MM.1S (cell line): Measurements from ENCODE around the gene CCSER2.

Experiments used
- DNase-seq: peaks from one replicate; pipeline ENCODE4 v3.0.0-alpha.2; 2015
- H2AFZ ChIP-seq: fragments of 300-600 bp; sonication (generic); 2 replicates; pipeline ENCODE4 v1.6.0; 2016; ENCODE audit warnings: antibody characterized with exemption, low read length
- H3F3A ChIP-seq: fragments of 300-600 bp; sonication (generic); 2 replicates; pipeline ENCODE4 v1.6.1; 2016; ENCODE audit warnings: mild to moderate bottlenecking, antibody characterized with exemption, low read length, moderate library complexity, mixed read lengths; ENCODE audit not compliant: insufficient read depth
- H3K27ac ChIP-seq: fragments of 300-600 bp; sonication (generic); 2 replicates; pipeline ENCODE4 v1.5.1; 2016; ENCODE audit warnings: mild to moderate bottlenecking, low read length
- H3K27me3 ChIP-seq: fragments of 300-600 bp; sonication (generic); replicated peaks from 2 replicates; pipeline ENCODE4 v1.6.0; 2016; ENCODE audit warnings: low read length; ENCODE audit not compliant: insufficient read depth
- H3K36me3 ChIP-seq: fragments of 300-600 bp; sonication (generic); replicated peaks from 2 replicates; pipeline ENCODE4 v1.6.1; 2016; ENCODE audit warnings: mild to moderate bottlenecking, low read length, mixed read lengths; ENCODE audit not compliant: insufficient read depth
- H3K4me1 ChIP-seq: fragments of 300-600 bp; sonication (generic); 2 replicates; pipeline ENCODE4 v1.6.1; 2016; ENCODE audit warnings: low read length, mixed read lengths
- H3K4me2 ChIP-seq: fragments of 300-600 bp; sonication (generic); 2 replicates; pipeline ENCODE4 v1.6.0; 2016; ENCODE audit warnings: low read depth, low read length
- H3K4me3 ChIP-seq: fragments of 300-600 bp; sonication (generic); 2 replicates; pipeline ENCODE4 v1.5.1; 2016; ENCODE audit warnings: low read length, mixed read lengths
- H3K79me2 ChIP-seq: fragments of 300-600 bp; sonication (generic); 2 replicates; pipeline ENCODE4 v1.6.1; 2016; ENCODE audit warnings: mixed run types, low read length, mixed read lengths
- H3K9ac ChIP-seq: fragments of 300-600 bp; sonication (generic); 2 replicates; pipeline ENCODE4 v1.6.1; 2016; ENCODE audit warnings: low read length, mixed read lengths
- H3K9me2 ChIP-seq: fragments of 300-600 bp; sonication (generic); replicated peaks from 2 replicates; pipeline ENCODE4 v1.6.1; 2016; ENCODE audit warnings: mild to moderate bottlenecking, low read length, mixed read lengths; ENCODE audit not compliant: insufficient read depth
- H3K9me3 ChIP-seq: fragments of 300-600 bp; sonication (generic); replicated peaks from 2 replicates; pipeline ENCODE4 v1.6.1; 2016; ENCODE audit warnings: mild to moderate bottlenecking, low read length, mixed read lengths; ENCODE audit not compliant: insufficient read depth
- H4K20me1 ChIP-seq: fragments of 300-600 bp; sonication (generic); 2 replicates; pipeline ENCODE4 v1.6.1; 2016; ENCODE audit warnings: mild to moderate bottlenecking, low read length, moderate library complexity, mixed read lengths; ENCODE audit not compliant: insufficient read depth
- CTCF ChIP-seq: fragments of 300-600 bp; sonication (generic); IDR thresholded peaks from 2 replicates; pipeline ENCODE4 v1.5.1; 2016; ENCODE audit warnings: antibody characterized with exemption, low read length, mixed read lengths
- EZH2 ChIP-seq: fragments of 300-600 bp; sonication (generic); optimal IDR thresholded peaks from 2 replicates; pipeline ENCODE3; 2017; ENCODE audit warnings: low read depth, mild to moderate bottlenecking, antibody characterized with exemption, low read length, mixed read lengths
- EZH2phosphoT487 ChIP-seq: fragments of 300-600 bp; sonication (generic); IDR thresholded peaks from 2 replicates; pipeline ENCODE4 v1.6.1; 2018; ENCODE audit warnings: antibody characterized with exemption, low read length

CCSER2 gene

GRCh38 chr10:84391326-84391725, 62.9 kb downstream of the CCSER2 start:
- Histone ChIP-seq H2AFZ (no peak overlapping the region), H3K79me2 (no peaks in the 10 kb centered on the region), H3K36me3 (no peaks in the 10 kb centered on the region), H3K27me3 (no peaks in the 10 kb centered on the region), H3K4me1 (no peaks in the 10 kb centered on the region), H3K9me2 (no peaks in the 10 kb centered on the region), H3F3A (no peaks in the 10 kb centered on the region), H3K4me3 (no peak overlapping the region), H3K9ac (no peak overlapping the region), H3K4me2 (no peak overlapping the region), H4K20me1 (no peaks in the 10 kb centered on the region), H3K9me3 (no peaks in the 10 kb centered on the region), H3K27ac (no peak overlapping the region)
- no peak for DNase-seq
- TF ChIP-seq CTCF (no peak), EZH2phosphoT487 (no peak), EZH2 (no peak)

GRCh38 chr10:84392181-84392580, 63.8 kb downstream of the CCSER2 start:
- no peaks in the 10 kb centered on the region for H4K20me1 ChIP-seq
- TF ChIP-seq EZH2 (no peak), CTCF (no peak), EZH2phosphoT487 (no peak)
- no peaks in the 10 kb centered on the region for H3K9me3 ChIP-seq
- H3K36me3 ChIP-seq = no peaks in the 10 kb centered on the region
- H3K4me1 ChIP-seq = peaks cover 5% of the 10 kb centered on the region; the same call in 1 of the 2 replicates
- H3K27ac ChIP-seq = no peak overlapping the region
- no peak overlapping the region for H2AFZ ChIP-seq
- H3K27me3 ChIP-seq = no peaks in the 10 kb centered on the region
- no peak overlapping the region for H3K4me3 ChIP-seq
- no peak for DNase-seq
- no peak overlapping the region for H3K4me2 ChIP-seq
- 0 out of 2 replicates have a peak, but pooled peaks cover under 1% of the 10 kb centered on the region for H3F3A ChIP-seq
- H3K79me2 ChIP-seq = no peaks in the 10 kb centered on the region
- no peaks in the 10 kb centered on the region for H3K9me2 ChIP-seq
- no peak overlapping the region for H3K9ac ChIP-seq

GRCh38 chr10:84395581-84395980, 67.2 kb downstream of the CCSER2 start:
- Histone ChIP-seq H3K9me2 (no peaks in the 10 kb centered on the region), H3K36me3 (no peaks in the 10 kb centered on the region), H3K4me2 (no peak overlapping the region), H3K4me1 (peaks cover 17% of the 10 kb centered on the region), H3K4me3 (no peak overlapping the region), H3K79me2 (no peaks in the 10 kb centered on the region), H3K27ac (no peak overlapping the region), H3F3A (0 out of 2 replicates have a peak, but pooled peaks cover 5% of the 10 kb centered on the region), H3K27me3 (no peaks in the 10 kb centered on the region), H2AFZ (no peak overlapping the region), H4K20me1 (no peaks in the 10 kb centered on the region), H3K9ac (no peak overlapping the region), H3K9me3 (no peaks in the 10 kb centered on the region)
- no peak for TF ChIP-seq EZH2phosphoT487
- no peak for TF ChIP-seq CTCF
- no peak for TF ChIP-seq EZH2
- no peak for DNase-seq
